ENCODE data around the gene ANGPTL2.

ANGPTL2 gene

DNA sequence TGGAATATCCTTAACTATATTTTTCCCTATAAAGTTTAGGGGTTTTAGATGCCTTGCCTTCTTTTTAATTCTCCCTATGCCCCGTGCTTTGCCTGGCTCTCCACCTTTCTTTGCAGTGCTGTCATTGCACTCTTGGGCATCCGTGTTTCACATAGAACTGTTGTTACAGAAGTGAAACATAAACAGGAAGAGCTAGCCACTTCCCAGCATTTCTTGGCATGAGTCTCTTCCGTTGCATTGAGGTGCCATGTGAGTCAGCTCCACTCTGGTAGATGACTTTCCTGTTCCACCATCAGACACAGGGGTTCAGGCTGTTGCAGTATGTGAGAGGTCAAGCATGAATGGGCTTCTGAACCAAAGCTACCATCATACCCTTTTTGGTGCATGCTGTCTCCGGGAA, 73.4 kb downstream of the ANGPTL2 start:
- DNase-seq (ENCODE audit: low read depth) = peak; percentile 62
- TF ChIP-seq, protein P1, sequence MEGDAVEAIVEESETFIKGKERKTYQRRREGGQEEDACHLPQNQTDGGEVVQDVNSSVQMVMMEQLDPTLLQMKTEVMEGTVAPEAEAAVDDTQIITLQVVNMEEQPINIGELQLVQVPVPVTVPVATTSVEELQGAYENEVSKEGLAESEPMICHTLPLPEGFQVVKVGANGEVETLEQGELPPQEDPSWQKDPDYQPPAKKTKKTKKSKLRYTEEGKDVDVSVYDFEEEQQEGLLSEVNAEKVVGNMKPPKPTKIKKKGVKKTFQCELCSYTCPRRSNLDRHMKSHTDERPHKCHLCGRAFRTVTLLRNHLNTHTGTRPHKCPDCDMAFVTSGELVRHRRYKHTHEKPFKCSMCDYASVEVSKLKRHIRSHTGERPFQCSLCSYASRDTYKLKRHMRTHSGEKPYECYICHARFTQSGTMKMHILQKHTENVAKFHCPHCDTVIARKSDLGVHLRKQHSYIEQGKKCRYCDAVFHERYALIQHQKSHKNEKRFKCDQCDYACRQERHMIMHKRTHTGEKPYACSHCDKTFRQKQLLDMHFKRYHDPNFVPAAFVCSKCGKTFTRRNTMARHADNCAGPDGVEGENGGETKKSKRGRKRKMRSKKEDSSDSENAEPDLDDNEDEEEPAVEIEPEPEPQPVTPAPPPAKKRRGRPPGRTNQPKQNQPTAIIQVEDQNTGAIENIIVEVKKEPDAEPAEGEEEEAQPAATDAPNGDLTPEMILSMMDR (IDR thresholded peaks at IDR 0.05; ENCODE audit: control insufficient read depth, insufficient read depth, low read depth, low read length, missing control alignments) = peak; percentile 42
- H3K4me3 ChIP-seq (ENCODE audit: control insufficient read depth, low read depth, low read length) = no peak overlapping the region

DNA sequence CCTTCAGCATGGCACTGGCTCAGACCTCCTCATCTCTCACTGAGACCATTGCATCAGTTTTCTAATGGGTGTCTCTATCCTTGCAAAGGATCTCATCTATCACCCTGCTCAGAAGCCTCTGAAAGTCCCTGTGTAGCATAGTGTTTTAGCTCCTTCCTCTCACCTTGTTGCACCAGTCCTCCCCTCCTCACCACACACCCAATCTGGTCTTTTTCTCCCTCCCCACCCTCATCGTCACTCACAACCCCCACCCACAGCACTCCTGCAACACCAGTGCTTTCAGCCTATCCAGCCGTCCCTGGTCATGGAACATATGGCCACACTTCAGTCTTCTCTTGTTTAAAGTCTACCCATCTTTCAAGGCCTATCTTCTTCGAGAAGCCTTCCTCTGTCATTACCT, 74.5 kb downstream of the ANGPTL2 start:
- DNase-seq (ENCODE audit: low read depth) = no peak
- no peak overlapping the region for H3K4me3 ChIP-seq (ENCODE audit: control insufficient read depth, low read depth, low read length)
- TF ChIP-seq, protein P1 (IDR thresholded peaks at IDR 0.05; ENCODE audit: control insufficient read depth, insufficient read depth, low read depth, low read length, missing control alignments) = no peak

DNA sequence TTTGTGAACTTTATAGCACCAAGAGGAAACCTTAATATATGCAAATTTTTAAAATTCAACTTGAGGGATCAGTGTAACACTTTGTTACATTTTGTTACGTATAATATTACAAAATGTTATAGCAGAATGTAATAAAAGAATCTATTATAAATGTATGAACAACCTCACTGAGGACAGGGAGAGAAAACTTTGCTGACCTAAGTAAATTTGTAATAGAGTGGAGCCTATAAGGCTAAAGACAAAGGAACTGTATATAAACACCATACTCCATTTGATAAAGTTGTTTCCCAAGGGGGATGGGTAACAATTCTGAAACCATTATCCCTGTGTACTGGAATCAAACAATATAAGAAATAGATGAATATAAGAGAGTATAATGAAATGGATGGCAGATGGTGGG, 77.3 kb downstream of the ANGPTL2 start:
- no peak overlapping the region for H3K4me3 ChIP-seq (ENCODE audit: control insufficient read depth, low read depth, low read length)
- TF ChIP-seq, protein P1 (IDR thresholded peaks at IDR 0.05; ENCODE audit: control insufficient read depth, insufficient read depth, low read depth, low read length, missing control alignments) = no peak
- DNase-seq (ENCODE audit: low read depth) = no peak

DNA sequence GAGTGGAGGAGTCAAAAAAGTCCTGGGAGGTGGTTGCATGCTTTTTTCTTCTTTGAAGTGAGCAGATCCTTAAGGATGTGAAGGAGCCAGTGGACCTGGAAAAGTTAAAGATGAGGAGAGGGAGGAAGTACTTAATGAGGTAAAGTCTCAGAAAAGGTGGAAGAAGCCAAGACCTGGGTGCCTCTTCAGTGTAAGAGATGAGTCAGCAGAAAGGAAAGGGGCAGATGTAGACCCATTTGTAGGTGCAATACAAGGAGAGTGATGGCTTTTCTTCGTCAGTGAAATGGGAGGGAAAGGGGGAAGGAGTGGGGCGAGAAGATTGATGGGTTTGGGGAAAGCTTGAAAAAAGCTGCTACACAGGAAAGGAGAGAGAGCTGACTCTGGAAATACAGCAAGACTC, 82.9 kb downstream of the ANGPTL2 start:
- no peak for DNase-seq (ENCODE audit: low read depth)
- no peak overlapping the region for H3K4me3 ChIP-seq (ENCODE audit: control insufficient read depth, low read depth, low read length)
- TF ChIP-seq, protein P1 (IDR thresholded peaks at IDR 0.05; ENCODE audit: control insufficient read depth, insufficient read depth, low read depth, low read length, missing control alignments) = no peak

DNA sequence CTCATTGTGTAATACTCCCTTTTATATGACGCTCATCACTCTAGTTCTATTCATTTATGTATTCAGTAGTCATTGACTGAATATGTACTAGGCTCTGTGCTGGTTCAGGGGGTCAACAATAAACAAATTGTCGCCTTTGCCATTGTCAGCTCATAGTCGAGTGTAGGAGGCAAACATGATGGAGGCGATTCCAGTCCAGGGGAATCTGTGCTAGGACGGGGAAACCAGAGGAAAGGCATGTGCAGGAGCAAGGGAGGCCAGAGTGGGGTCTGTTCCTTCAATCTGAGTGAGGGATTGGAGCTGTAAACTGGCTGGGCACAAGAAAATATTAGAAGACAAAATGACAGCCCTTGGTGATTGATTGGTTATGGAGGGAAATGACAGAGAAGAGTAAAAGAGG, 83.9 kb downstream of the ANGPTL2 start:
- DNase-seq (ENCODE audit: low read depth) = no peak
- TF ChIP-seq, protein P1 (IDR thresholded peaks at IDR 0.05; ENCODE audit: control insufficient read depth, insufficient read depth, low read depth, low read length, missing control alignments) = no peak
- H3K4me3 ChIP-seq (ENCODE audit: control insufficient read depth, low read depth, low read length) = no peak overlapping the region

All from AG09309 (cell line).